WI38 (cell line): ENCODE results near the gene MYO7A.

Experiments used
- H3K4me3 ChIP-seq: 2 replicates; pipeline ENCODE4 v1.5.1; 2011; ENCODE audit warnings: low read depth, mild to moderate bottlenecking, control low read depth, low read length
- TF ChIP-seq, protein P1 (sequence below): IDR thresholded peaks from 2 replicates; pipeline ENCODE4 v1.5.1; 2012; ENCODE audit warnings: low read depth, mild to moderate bottlenecking, control low read depth, low read length

MYO7A gene

GRCh38 chr11:77120571-77120970 lies 7.5 kb upstream of the MYO7A start:
- TF ChIP-seq, protein P1, sequence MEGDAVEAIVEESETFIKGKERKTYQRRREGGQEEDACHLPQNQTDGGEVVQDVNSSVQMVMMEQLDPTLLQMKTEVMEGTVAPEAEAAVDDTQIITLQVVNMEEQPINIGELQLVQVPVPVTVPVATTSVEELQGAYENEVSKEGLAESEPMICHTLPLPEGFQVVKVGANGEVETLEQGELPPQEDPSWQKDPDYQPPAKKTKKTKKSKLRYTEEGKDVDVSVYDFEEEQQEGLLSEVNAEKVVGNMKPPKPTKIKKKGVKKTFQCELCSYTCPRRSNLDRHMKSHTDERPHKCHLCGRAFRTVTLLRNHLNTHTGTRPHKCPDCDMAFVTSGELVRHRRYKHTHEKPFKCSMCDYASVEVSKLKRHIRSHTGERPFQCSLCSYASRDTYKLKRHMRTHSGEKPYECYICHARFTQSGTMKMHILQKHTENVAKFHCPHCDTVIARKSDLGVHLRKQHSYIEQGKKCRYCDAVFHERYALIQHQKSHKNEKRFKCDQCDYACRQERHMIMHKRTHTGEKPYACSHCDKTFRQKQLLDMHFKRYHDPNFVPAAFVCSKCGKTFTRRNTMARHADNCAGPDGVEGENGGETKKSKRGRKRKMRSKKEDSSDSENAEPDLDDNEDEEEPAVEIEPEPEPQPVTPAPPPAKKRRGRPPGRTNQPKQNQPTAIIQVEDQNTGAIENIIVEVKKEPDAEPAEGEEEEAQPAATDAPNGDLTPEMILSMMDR = no peak
- no peak overlapping the region for H3K4me3 ChIP-seq

DNA sequence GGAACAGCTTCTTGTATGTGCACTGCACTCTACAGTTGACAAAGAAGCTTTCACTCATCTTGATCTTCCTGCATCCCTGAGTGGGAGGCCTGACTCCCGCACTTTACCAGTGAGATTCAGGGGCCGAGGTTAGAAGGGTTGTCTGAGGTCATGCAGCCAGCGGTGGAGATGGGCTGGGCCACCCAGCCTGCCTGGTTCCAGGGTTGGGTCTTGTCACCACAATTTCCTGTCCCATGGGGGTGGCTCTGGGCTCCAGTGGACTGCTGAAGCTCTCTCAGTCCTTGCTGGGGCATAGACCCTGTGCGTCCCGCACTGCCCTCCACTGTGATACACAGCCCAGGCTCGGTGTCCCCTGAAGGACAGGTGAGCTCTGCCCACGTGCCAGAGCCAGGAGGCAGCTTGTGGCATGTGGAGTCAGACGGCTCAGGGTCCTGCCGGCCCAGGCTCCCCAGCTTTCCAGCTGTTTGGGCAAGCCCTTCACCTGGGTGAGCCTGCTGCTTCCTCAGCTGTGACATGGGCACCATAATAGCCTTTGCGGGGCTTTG lies 6.9 kb upstream of the MYO7A start:
- no peak overlapping the region for H3K4me3 ChIP-seq
- TF ChIP-seq, protein P1 = no peak

- TF ChIP-seq, protein P1 = no peak
- H3K4me3 ChIP-seq = no peak overlapping the region
Measured at GRCh38 chr11:77121876-77122575, 6.0 kb upstream of the MYO7A start.

DNA sequence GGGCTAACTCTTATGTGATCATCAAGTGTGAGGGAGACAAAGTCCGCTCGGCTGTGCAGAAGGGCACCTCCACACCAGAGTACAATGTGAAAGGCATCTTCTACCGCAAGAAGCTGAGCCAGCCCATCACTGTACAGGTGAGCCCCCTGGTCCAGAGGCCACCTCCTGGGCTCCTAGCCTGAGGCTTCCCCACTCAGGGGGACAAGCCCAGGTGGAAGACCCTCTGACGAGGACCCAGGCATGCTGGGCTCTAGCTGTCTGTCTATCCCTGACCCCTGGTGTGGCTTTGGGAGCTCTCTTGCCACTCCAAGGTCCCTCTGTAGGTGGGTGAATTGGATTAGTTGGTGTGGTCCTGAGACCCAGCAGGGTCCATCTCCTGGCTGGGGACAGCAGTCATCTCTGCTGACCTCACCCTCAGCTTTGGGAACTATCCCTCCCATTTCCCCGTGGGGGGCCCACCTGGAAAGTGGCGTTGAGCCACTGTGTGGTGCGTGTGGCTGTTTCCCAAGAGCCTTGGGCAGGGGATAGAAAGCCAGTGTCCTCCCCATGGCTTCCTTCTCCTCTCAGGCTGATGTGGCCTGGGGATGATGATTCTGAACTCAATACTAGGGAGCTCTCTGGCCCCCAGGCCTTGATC lies 5.4 kb upstream of the MYO7A start:
- no peak overlapping the region for H3K4me3 ChIP-seq
- TF ChIP-seq, protein P1 = no peak

- TF ChIP-seq, protein P1 = no peak
- H3K4me3 ChIP-seq = no peak overlapping the region
Measured at GRCh38 chr11:77123591-77123990, 4.5 kb upstream of the MYO7A start.

DNA sequence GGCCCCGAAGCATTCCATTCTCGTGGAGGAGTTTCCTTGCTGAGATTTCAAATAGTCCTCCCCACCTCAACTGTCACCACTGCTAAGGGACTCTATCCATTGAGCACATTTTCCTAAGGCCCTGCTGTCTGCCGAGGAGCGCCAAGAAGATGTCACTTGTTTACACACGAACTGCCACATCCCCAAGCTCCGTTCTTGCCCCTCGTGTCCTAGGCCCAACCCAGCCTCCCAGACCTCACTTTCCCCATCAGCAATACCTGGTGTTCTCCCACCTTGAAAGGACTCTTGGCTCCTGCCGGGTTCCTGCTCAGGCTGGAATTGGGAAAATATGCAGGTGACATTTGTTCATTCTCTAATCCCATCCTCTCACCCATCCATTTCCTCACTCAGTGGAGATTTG lies 4.0 kb upstream of the MYO7A start:
- TF ChIP-seq, protein P1 = no peak
- no peak overlapping the region for H3K4me3 ChIP-seq

- H3K4me3 ChIP-seq = no peak overlapping the region
- TF ChIP-seq, protein P1 = no peak
Measured at GRCh38 chr11:77124488-77124887, 3.6 kb upstream of the MYO7A start.
